HG02943 (cell line): Measurements from ENCODE around the gene CDC73.
"Not testable (repeated sequence)": the region's sequence is repeated elsewhere in the genome, so short reads cannot be mapped to it uniquely, and the experiment has no call there.

ENCODE experiments used
- ATAC-seq: cut with Tn5 transposase; IDR thresholded peaks from one replicate; pipeline ENCODE4 v1.9.1; 2021; ENCODE audit warnings: mild to moderate bottlenecking, low read depth, moderate library complexity; ENCODE audit not compliant: unreplicated experiment

CDC73 gene

DNA sequence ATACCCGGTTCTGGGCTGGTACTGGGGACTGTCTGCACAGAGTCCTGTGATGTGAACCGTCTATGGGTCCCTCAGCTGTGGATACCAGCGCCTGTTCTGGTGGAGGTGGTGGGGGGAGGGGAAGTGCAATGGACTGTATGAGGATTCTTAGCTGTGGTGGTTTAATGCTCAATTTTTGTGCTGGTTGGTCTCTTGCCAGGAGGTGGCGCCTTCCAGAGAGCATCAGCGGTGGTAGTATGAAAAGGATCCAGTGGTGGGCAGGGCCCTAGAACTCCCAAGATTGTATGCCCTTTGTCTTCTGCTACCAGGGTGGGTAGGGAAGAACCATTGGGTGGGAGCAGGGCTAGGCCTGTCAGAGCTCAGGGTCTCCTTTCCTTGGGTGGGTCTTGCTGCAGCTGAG, 153.9 kb downstream of the CDC73 start:
- ATAC-seq, result no peak

DNA sequence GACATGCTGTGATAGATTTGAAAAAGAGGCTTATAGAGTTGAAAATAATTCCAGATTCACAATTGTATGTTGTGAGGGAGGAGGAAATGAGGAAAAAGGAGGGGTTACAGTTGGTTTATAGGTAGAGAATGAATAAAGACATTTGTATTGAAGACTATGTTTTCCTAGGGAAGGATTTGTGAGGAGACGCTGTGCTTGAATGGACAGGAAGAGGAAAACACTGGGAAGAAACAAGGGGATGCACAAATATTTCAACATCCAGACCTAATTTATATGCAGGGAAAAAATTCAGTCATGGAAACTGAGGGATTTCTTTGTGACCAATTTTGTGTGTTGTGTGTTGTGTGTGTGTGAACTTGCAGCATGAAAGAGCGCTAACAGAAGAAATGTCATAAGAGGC, 157.1 kb downstream of the CDC73 start:
- ATAC-seq, result no peak

DNA sequence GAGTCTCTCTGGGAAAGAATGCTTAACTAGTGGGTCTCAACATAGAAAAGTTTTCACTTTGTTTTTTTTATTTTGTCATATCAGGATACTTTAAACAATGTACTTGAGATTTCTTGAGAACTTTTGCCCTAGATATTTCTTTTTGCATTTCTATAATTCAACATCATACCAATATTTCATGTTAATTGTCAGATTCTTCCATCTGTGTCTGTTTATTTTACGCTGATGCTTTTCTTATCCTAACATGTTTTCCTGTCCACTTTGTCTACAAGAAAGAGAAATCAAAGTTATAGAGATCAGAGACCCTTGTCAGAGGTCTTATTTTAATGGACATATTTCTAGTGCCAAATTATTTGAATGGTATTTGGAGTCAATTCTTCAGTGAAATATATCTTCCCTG, 160.1 kb downstream of the CDC73 start:
- ATAC-seq, result no peak

DNA sequence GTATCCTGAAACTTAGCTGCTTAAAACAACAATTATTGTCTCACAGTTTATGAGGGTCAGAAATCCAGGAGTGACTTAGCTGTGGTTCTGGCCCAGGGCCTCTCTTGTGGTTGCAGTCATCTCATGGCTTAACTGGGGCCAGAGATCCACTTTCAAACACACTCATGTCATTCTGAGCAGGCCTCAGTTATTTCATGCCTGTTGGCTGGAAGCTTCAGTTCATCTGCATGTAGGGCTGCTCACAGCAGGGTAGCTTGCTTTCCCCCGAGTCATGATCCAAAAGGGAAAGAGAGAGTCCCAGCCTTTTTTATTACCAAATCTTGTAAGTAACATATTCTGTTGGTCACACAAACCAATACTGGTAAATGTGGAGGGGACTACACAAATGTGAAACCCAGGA, 161.2 kb downstream of the CDC73 start:
- no peak for ATAC-seq

DNA sequence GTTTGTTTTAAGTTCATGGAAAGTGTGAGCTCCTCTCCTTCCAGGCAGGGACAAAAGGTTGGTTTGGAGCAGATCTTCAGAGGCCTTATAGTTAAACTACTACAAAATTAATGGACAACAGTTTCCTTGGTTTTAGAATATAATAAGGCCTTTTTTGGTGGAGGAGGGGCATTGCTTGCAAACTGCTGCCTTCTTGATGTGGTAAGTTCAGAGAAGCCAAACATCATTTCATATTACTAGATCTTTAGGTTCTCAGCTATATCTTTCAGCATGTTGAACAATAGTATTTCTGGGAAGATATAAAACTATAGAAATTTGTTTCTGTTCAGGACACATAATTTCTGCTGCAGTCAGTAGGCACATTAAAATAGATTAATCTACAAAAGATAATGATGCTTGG, 162.4 kb downstream of the CDC73 start:
- ATAC-seq, result no peak

DNA sequence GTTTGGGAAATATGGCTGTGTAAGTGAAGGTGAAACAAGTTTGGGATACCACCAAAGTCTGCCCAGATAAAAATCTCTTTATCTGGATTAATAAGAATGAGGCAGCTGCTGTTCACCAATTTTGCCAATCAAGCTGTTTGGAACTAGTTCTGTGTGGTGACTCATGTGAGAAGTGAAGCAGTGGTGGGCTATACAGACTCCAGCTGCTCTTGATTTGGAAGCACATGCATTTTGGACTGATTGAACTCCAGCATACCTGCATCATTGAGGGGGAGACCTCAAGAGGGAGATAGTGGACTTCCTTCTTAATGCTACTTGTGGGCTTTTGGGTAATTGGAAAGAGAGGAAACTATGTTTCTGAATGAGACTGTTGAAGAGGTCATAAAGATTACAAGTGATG, 163.8 kb downstream of the CDC73 start:
- no peak for ATAC-seq

DNA sequence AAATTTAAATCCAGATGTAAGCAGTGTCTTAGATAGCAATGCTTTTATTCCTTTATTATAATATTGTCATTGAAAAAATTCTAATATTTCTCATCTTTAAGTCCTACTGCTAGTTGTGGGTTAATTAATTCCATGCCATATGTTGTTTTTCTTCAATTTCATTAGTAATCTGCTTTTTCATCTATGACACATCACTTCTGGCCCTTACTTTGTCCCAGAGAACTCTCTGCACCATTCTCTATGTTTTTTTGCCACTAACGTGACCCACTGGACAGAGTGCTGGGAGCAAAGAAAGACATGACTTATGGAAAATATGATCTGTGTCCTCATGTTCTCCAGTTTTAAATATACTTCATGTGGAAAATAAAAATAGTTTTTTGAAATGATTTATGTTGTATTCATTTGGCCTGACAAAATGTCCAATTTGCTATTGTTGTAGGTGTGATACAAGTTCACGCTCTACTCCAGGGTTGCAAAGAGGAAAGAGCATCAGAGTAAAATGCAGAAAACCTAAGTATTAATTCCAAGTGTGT, 166.8 kb downstream of the CDC73 start:
- not testable (repeated sequence) for ATAC-seq

DNA sequence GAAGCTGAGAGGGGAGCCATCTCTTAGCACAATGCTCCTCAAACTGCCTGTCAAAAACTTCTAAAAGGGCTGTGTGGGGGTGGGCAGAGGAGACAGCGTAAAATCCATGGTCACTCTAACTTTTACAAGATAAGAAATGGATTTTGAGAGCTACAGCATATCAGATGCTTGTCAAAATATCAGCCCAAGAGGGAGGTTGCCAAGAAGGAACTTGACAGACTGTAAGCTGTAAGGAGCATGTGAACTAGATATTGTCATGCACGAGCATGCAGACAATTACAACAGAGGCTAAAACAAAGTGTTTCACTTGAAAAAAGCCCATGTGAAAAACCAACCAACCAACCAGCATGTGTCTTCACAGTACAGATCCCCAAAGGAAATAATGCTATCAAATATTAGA, 171.9 kb downstream of the CDC73 start:
- ATAC-seq, result no peak

DNA sequence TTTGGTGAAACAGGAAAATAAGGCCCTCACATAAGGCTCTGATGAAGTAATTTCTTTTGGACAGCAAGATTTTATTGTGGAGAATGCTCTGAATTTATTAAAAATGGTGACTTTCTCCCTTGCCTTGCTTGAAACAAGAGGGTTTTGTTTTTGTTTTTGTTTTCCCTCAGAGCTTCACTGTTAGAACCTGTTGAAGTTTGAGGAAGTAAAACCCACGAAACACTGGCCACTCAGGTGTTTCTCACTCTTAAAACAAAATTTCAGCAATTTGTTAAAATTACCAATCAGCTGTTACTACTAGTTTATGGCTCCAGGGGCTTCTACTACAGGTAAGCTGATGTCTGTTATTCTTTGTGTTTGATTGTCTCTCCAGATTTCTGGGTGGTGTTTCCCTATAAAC, 177.2 kb downstream of the CDC73 start:
- peak; percentile 62 for ATAC-seq

DNA sequence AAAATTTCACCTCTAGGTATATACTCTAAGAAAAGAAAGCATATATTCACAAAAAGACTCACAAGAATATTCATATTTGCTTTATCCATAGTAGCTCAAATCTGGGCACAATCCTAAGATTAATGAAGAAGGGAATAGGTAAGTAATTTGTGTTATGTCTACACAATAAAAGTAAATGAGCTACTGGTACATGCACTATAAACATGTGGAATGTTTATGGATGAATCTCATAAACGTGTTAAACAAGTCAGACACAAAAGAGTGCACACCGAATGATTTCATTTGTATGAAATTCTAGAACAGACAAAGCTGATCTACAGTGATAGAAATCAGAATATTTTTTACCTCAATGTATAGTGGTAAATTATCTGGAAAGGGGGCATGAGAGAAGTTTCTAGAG, 179.9 kb downstream of the CDC73 start:
- ATAC-seq, result no peak

DNA sequence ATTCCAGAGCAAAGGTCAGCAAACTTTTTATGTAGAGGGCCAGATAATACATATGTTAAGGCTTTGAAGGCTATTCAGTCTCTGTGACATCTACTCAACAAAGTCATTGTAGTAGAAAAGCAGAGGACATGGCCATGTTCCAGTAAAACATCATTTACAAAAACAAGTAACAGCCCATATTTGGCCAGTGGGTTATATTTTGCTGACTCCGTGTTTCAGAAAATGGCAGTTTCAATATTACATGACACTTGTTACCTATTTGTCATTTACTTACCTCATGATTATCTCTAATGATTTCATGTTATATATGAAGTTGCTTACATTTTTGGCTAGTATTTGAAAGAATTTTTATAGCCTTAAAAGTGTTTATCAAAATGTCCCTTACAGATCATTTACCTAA, 182.0 kb downstream of the CDC73 start:
- ATAC-seq, result no peak
